Measurements from ENCODE around the gene ERC1.

The ERC1 gene

GRCh38 chr12:1053690-1054089, 62.7 kb downstream of the ERC1 start:
- H3K4me3 ChIP-seq (ENCODE audit: low read depth, low read length, poor library complexity, severe bottlenecking), result no peak overlapping the region
- no peaks in the 10 kb centered on the region for H3K27me3 ChIP-seq (ENCODE audit: insufficient read depth, low read length)
- no peak overlapping the region for H3K27ac ChIP-seq (ENCODE audit: low read depth, low read length, poor library complexity, severe bottlenecking)
- no peak for TF ChIP-seq EZH2 (IDR thresholded peaks at IDR 0.05; ENCODE audit: borderline replicate concordance, low read length)
- TF ChIP-seq, protein P1, sequence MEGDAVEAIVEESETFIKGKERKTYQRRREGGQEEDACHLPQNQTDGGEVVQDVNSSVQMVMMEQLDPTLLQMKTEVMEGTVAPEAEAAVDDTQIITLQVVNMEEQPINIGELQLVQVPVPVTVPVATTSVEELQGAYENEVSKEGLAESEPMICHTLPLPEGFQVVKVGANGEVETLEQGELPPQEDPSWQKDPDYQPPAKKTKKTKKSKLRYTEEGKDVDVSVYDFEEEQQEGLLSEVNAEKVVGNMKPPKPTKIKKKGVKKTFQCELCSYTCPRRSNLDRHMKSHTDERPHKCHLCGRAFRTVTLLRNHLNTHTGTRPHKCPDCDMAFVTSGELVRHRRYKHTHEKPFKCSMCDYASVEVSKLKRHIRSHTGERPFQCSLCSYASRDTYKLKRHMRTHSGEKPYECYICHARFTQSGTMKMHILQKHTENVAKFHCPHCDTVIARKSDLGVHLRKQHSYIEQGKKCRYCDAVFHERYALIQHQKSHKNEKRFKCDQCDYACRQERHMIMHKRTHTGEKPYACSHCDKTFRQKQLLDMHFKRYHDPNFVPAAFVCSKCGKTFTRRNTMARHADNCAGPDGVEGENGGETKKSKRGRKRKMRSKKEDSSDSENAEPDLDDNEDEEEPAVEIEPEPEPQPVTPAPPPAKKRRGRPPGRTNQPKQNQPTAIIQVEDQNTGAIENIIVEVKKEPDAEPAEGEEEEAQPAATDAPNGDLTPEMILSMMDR (IDR thresholded peaks at IDR 0.05; ENCODE audit: low read length), result no peak
- H2AFZ ChIP-seq (ENCODE audit: low read length), result no peak overlapping the region
- H3K36me3 ChIP-seq (ENCODE audit: insufficient read depth, low read length), result no peaks in the 10 kb centered on the region
- H3F3A ChIP-seq (ENCODE audit: insufficient read depth, low read length), result no peaks in the 10 kb centered on the region
- H3K79me2 ChIP-seq (ENCODE audit: insufficient read depth, low read length), result no peaks in the 10 kb centered on the region
- no peak overlapping the region for H3K9ac ChIP-seq (ENCODE audit: low read length)
- no peaks in the 10 kb centered on the region for H4K20me1 ChIP-seq (ENCODE audit: insufficient read depth, low read length)
- H3K4me1 ChIP-seq (ENCODE audit: insufficient read depth, low read length, severe bottlenecking), result no peaks in the 10 kb centered on the region
- H3K9me3 ChIP-seq (ENCODE audit: low read length), result peaks cover 6% of the 10 kb centered on the region; the same call in 1 of the 2 replicates
- H3K9me2 ChIP-seq (ENCODE audit: low read depth, low read length), result no peaks in the 10 kb centered on the region
- H3K4me2 ChIP-seq (ENCODE audit: low read length), result no peak overlapping the region

GRCh38 chr12:1054117-1054870, 63.3 kb downstream of the ERC1 start:
- Histone ChIP-seq H3K9me3 (ENCODE audit: low read length) (peaks cover 11% of the 10 kb centered on the region), H3K79me2 (ENCODE audit: insufficient read depth, low read length) (no peaks in the 10 kb centered on the region), H4K20me1 (ENCODE audit: insufficient read depth, low read length) (no peaks in the 10 kb centered on the region), H3K4me1 (ENCODE audit: insufficient read depth, low read length, severe bottlenecking) (no peaks in the 10 kb centered on the region), H2AFZ (ENCODE audit: low read length) (no peak overlapping the region), H3K4me2 (ENCODE audit: low read length) (no peak overlapping the region), H3K9ac (ENCODE audit: low read length) (no peak overlapping the region), H3K27me3 (ENCODE audit: insufficient read depth, low read length) (no peaks in the 10 kb centered on the region), H3K9me2 (ENCODE audit: low read depth, low read length) (no peaks in the 10 kb centered on the region), H3K4me3 (ENCODE audit: low read depth, low read length, poor library complexity, severe bottlenecking) (no peak overlapping the region), H3K36me3 (ENCODE audit: insufficient read depth, low read length) (no peaks in the 10 kb centered on the region), H3K27ac (ENCODE audit: low read depth, low read length, poor library complexity, severe bottlenecking) (no peak overlapping the region), H3F3A (ENCODE audit: insufficient read depth, low read length) (no peaks in the 10 kb centered on the region)
- TF ChIP-seq EZH2 (IDR thresholded peaks at IDR 0.05; ENCODE audit: borderline replicate concordance, low read length), result no peak
- TF ChIP-seq, protein P1 (IDR thresholded peaks at IDR 0.05; ENCODE audit: low read length), result no peak

GRCh38 chr12:1056390-1056789, 65.4 kb downstream of the ERC1 start:
- H3K79me2 ChIP-seq (ENCODE audit: insufficient read depth, low read length), result no peaks in the 10 kb centered on the region
- H3K4me1 ChIP-seq (ENCODE audit: insufficient read depth, low read length, severe bottlenecking), result no peaks in the 10 kb centered on the region
- H3K4me3 ChIP-seq (ENCODE audit: low read depth, low read length, poor library complexity, severe bottlenecking), result no peak overlapping the region
- no peaks in the 10 kb centered on the region for H3K27me3 ChIP-seq (ENCODE audit: insufficient read depth, low read length)
- TF ChIP-seq, protein P1 (IDR thresholded peaks at IDR 0.05; ENCODE audit: low read length), result no peak
- TF ChIP-seq EZH2 (IDR thresholded peaks at IDR 0.05; ENCODE audit: borderline replicate concordance, low read length), result no peak
- no peaks in the 10 kb centered on the region for H3F3A ChIP-seq (ENCODE audit: insufficient read depth, low read length)
- no peak overlapping the region for H3K4me2 ChIP-seq (ENCODE audit: low read length)
- no peak overlapping the region for H2AFZ ChIP-seq (ENCODE audit: low read length)
- no peaks in the 10 kb centered on the region for H4K20me1 ChIP-seq (ENCODE audit: insufficient read depth, low read length)
- H3K9ac ChIP-seq (ENCODE audit: low read length), result no peak overlapping the region
- H3K36me3 ChIP-seq (ENCODE audit: insufficient read depth, low read length), result no peaks in the 10 kb centered on the region
- H3K27ac ChIP-seq (ENCODE audit: low read depth, low read length, poor library complexity, severe bottlenecking), result no peak overlapping the region
- peaks cover 12% of the 10 kb centered on the region for H3K9me3 ChIP-seq (ENCODE audit: low read length)
- H3K9me2 ChIP-seq (ENCODE audit: low read depth, low read length), result no peaks in the 10 kb centered on the region

Data from OCI-LY1 (cell line).